GM21390 (cell line): ENCODE measurements around the gene ABR.
"Not testable (repeated sequence)": the region's sequence is repeated elsewhere in the genome, so short reads cannot be mapped to it uniquely, and the experiment has no call there.

ENCODE experiments used
- ATAC-seq: cut with Tn5 transposase; IDR thresholded peaks from one replicate; pipeline ENCODE4 v1.9.1; 2021; ENCODE audit not compliant: unreplicated experiment

Gene ABR

GRCh38 chr17:1202291-1202690, 22.5 kb upstream of the ABR start:
- no peak for ATAC-seq

GRCh38 chr17:1201132-1201702, 21.4 kb upstream of the ABR start:
- no peak for ATAC-seq

GRCh38 chr17:1199271-1199743, 19.5 kb upstream of the ABR start:
- not testable (repeated sequence) for ATAC-seq

GRCh38 chr17:1197781-1198490, 18.2 kb upstream of the ABR start:
- peak; percentile 70 for ATAC-seq

GRCh38 chr17:1197379-1197778, 17.6 kb upstream of the ABR start:
- no peak for ATAC-seq

GRCh38 chr17:1196946-1197345, 17.2 kb upstream of the ABR start:
- ATAC-seq: no peak

GRCh38 chr17:1192911-1193699, 13.3 kb upstream of the ABR start:
- no peak for ATAC-seq

- no peak for ATAC-seq
These were observed 11.1 kb upstream of the ABR start for GRCh38 chr17:1190751-1191331.

GRCh38 chr17:1188812-1189504, 9.2 kb upstream of the ABR start:
- no peak for ATAC-seq

- ATAC-seq: no peak
These were observed 7.4 kb upstream of the ABR start for GRCh38 chr17:1186923-1187771.

- no peak for ATAC-seq
These were observed 6.5 kb upstream of the ABR start for GRCh38 chr17:1186214-1186820.

- ATAC-seq: peak; percentile 49
These were observed 3.5 kb upstream of the ABR start for GRCh38 chr17:1183171-1183873.

- ATAC-seq: no peak
These were observed 3.0 kb upstream of the ABR start for GRCh38 chr17:1182811-1183170.

GRCh38 chr17:1181753-1182137, 2.0 kb upstream of the ABR start:
- ATAC-seq: no peak

- ATAC-seq: no peak
These were observed 1.4 kb upstream of the ABR start for GRCh38 chr17:1180958-1181752.

- ATAC-seq: no peak
These were observed 516 bp downstream of the ABR start for GRCh38 chr17:1179112-1179817.

- ATAC-seq: no peak
These were observed 2.6 kb downstream of the ABR start for GRCh38 chr17:1177016-1177700.
